GM18508 (cell line): ENCODE results near the gene TBXA2R.
"Not testable (repeated sequence)": the region's sequence is repeated elsewhere in the genome, so short reads cannot be mapped to it uniquely, and the experiment has no call there.

Experiments used
- ATAC-seq: cut with Tn5 transposase; IDR thresholded peaks from one replicate; pipeline ENCODE4 v1.9.1; 2021; ENCODE audit warnings: moderate number of reproducible peaks; ENCODE audit not compliant: insufficient read depth, unreplicated experiment

TBXA2R gene

GRCh38 chr19:3641515-3642269 is 35.0 kb upstream of the TBXA2R start:
- ATAC-seq = no peak

GRCh38 chr19:3639479-3639878 is 32.8 kb upstream of the TBXA2R start:
- no peak for ATAC-seq

GRCh38 chr19:3638208-3639193 is 31.8 kb upstream of the TBXA2R start:
- ATAC-seq = no peak

- no peak for ATAC-seq
Observed at GRCh38 chr19:3637621-3638020, 30.9 kb upstream of the TBXA2R start.

- no peak for ATAC-seq
Observed at GRCh38 chr19:3636962-3637361, 30.3 kb upstream of the TBXA2R start.

- no peak for ATAC-seq
Observed at GRCh38 chr19:3636506-3636905, 29.8 kb upstream of the TBXA2R start.

GRCh38 chr19:3634496-3635045 is 27.9 kb upstream of the TBXA2R start:
- no peak for ATAC-seq

- ATAC-seq = no peak
Observed at GRCh38 chr19:3633559-3633988, 26.9 kb upstream of the TBXA2R start.

GRCh38 chr19:3632739-3633558 is 26.3 kb upstream of the TBXA2R start:
- ATAC-seq = no peak

- ATAC-seq = no peak
Observed at GRCh38 chr19:3632098-3632497, 25.4 kb upstream of the TBXA2R start.

- ATAC-seq = no peak
Observed at GRCh38 chr19:3631053-3631861, 24.6 kb upstream of the TBXA2R start.

- ATAC-seq = not testable (repeated sequence)
Observed at GRCh38 chr19:3628766-3629165, 22.1 kb upstream of the TBXA2R start.

GRCh38 chr19:3627351-3627723 is 20.7 kb upstream of the TBXA2R start:
- ATAC-seq = no peak

- no peak for ATAC-seq
Observed at GRCh38 chr19:3626473-3627350, 20.0 kb upstream of the TBXA2R start, which contains the start of gene CACTIN. Gene CACTIN, minus strand, starts transcription at chr19:3626790. Its CDS starts 28 bp downstream, at chr19:3626762.

GRCh38 chr19:3625996-3626472 is 19.4 kb upstream of the TBXA2R start:
- no peak for ATAC-seq

GRCh38 chr19:3623716-3624115 is 17.0 kb upstream of the TBXA2R start:
- no peak for ATAC-seq

GRCh38 chr19:3622224-3622623 is 15.5 kb upstream of the TBXA2R start:
- no peak for ATAC-seq

GRCh38 chr19:3621689-3622088 is 15.0 kb upstream of the TBXA2R start:
- no peak for ATAC-seq
